ENCODE data around the gene HNF1B.

DNA sequence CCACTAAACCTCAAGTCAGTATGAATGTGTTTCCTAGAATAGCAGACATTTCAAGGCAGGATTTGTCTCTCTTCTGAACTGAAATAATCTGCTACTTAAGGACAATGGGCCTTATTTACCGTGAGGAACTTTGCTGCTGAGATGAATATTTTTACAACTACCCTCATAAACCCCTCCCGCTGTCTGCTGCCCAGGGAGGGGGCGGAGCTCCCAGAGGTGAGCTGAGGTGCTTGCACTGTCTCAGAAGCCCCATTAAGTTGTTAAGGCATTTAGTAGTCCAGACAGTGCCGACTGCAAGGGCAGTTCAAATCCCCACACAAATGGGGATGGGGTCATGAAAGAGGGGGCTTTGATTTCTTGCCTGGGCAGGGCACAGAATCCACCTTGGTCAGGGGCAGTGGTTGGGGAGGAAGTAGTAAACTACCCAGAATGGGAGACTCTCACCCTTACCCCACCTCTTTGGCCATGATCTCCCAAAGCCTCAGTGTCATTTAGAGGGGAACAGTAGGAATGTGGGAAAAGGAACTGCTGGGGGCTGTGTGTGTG lies 19.2 kb downstream of the HNF1B start:
- TF ChIP-seq POLR2AphosphoS5 (IDR thresholded peaks at IDR 0.05; ENCODE audit: low read depth, low read length) (no peak), POLR2A (IDR thresholded peaks at IDR 0.05; ENCODE audit: low read depth, low read length) (no peak), TAF1 (IDR thresholded peaks at IDR 0.05; ENCODE audit: low read depth, low read length) (no peak)
